Measurements from ENCODE around the gene MORN2. TPM values are rescaled to one million over a fixed set of nuclear protein-coding genes. Genes with fewer than 3 reads are reported as not detected.
"Not testable (repeated sequence)": the region's sequence is repeated elsewhere in the genome, so short reads cannot be mapped to it uniquely, and the experiment has no call there.

The MORN2 gene
- total RNA-seq (2014; rRNA removed; shearing (Covaris generic)) (17.3 and 38.5 TPM in 2 replicates), polyA plus RNA-seq (2016; fragmentation: Nextera tagmentation; extraction: Ambion mirVana) (54.9 and 57.6 TPM in 2 replicates)

- Histone ChIP-seq H3K27ac (peak within 1 kb of the TSS; percentile 74), H3K4me1 (ENCODE audit: insufficient read depth) (peaks cover 6% of the 10 kb centered on the region; the same call in 1 of the 2 replicates), H2AFZ (peak within 1 kb of the TSS; percentile 100), H3K79me2 (ENCODE audit: insufficient read depth) (peaks cover 56% of the 10 kb centered on the region), H3K36me3 (ENCODE audit: low read depth) (no peaks in the 10 kb centered on the region), H3K9ac (peak within 1 kb of the TSS; percentile 90), H3K4me3 (peak within 1 kb of the TSS; percentile 95), H3K9me2 (ENCODE audit: insufficient read depth) (no peaks in the 10 kb centered on the region), H3K9me3 (ENCODE audit: low read depth) (no peaks in the 10 kb centered on the region), H4K20me1 (ENCODE audit: insufficient read depth) (no peaks in the 10 kb centered on the region), H3K4me2 (ENCODE audit: unreplicated experiment) (peak within 1 kb of the TSS; percentile 94), H3F3A (ENCODE audit: insufficient read depth) (no peaks in the 10 kb centered on the region), H3K27me3 (replicated peaks; ENCODE audit: insufficient read depth) (no peaks in the 10 kb centered on the region)
- in situ Hi-C loops (cut with MboI), result no loop called here
- DNase-seq, result peak; percentile 92
- WGBS, 2 experiments (ENCODE audit: low coverage in 1 of 2, low lambda C conversion rate in 2 of 2, missing lambda C conversion rate in 2 of 2), result 1 to 2% methylated on average over 50 to 52 of the region's 52 CpGs
- TF ChIP-seq EZH2 (IDR thresholded peaks at IDR 0.05; ENCODE audit: insufficient read depth, poor library complexity, severe bottlenecking), result no peak
These were observed at the start of gene MORN2, which contains the start of gene DHX57 for GRCh38 chr2:38875576-38876367. Gene MORN2 (plus strand): TSS chr2:38875976. Gene DHX57 (minus strand): TSS chr2:38875934. CDS start chr2:38868405, 7,529 bp downstream.

- Histone ChIP-seq H3K9ac (peak overlapping the region; percentile 45), H3K36me3 (ENCODE audit: low read depth) (peaks cover 27% of the 10 kb centered on the region), H3K4me3 (peak overlapping the region; percentile 16), H3K4me2 (ENCODE audit: unreplicated experiment) (peak overlapping the region; percentile 71), H2AFZ (peak overlapping the region; percentile 63), H3K27ac (peak overlapping the region; percentile 63)
- H3K9me3 ChIP-seq (ENCODE audit: low read depth); H3K4me1 ChIP-seq (ENCODE audit: insufficient read depth); H3K79me2 ChIP-seq (ENCODE audit: insufficient read depth); H3F3A ChIP-seq (ENCODE audit: insufficient read depth); in situ Hi-C loops (cut with MboI); H3K27me3 ChIP-seq (replicated peaks; ENCODE audit: insufficient read depth); H4K20me1 ChIP-seq (ENCODE audit: insufficient read depth); H3K9me2 ChIP-seq (ENCODE audit: insufficient read depth): not testable (repeated sequence)
- peak; percentile 86 for DNase-seq
- WGBS, 2 experiments (ENCODE audit: low coverage in 1 of 2, low lambda C conversion rate in 2 of 2, missing lambda C conversion rate in 2 of 2), result 60 to 64% methylated on average over 10 of the region's 10 CpGs
These were observed 48.1 kb upstream of the MORN2 start for GRCh38 chr2:38827539-38828145.

- Histone ChIP-seq H3K27ac (0 out of 2 replicates have a peak overlapping the region, but pooled peaks have one; percentile 63), H3K79me2 (ENCODE audit: insufficient read depth) (no peaks in the 10 kb centered on the region), H3K4me1 (ENCODE audit: insufficient read depth) (peaks cover 10% of the 10 kb centered on the region; the same call in 1 of the 2 replicates), H2AFZ (no peak overlapping the region), H3K9me3 (ENCODE audit: low read depth) (no peaks in the 10 kb centered on the region), H3K36me3 (ENCODE audit: low read depth) (peaks cover 20% of the 10 kb centered on the region), H3K4me3 (no peak overlapping the region), H3K4me2 (ENCODE audit: unreplicated experiment) (no peak overlapping the region), H3K9ac (no peak overlapping the region), H3K27me3 (replicated peaks; ENCODE audit: insufficient read depth) (no peaks in the 10 kb centered on the region), H4K20me1 (ENCODE audit: insufficient read depth) (no peaks in the 10 kb centered on the region), H3F3A (ENCODE audit: insufficient read depth) (no peaks in the 10 kb centered on the region), H3K9me2 (ENCODE audit: insufficient read depth) (no peaks in the 10 kb centered on the region)
- no peak for TF ChIP-seq EZH2phosphoT487 (IDR thresholded peaks at IDR 0.05; ENCODE audit: insufficient read depth, low read depth)
- in situ Hi-C loops (cut with MboI), result no loop called here
- no peak for DNase-seq
- 72 to 75% methylated on average over 4 of the region's 4 CpGs for WGBS, 2 experiments (ENCODE audit: low coverage in 1 of 2, low lambda C conversion rate in 2 of 2, missing lambda C conversion rate in 2 of 2)
These were observed 47.3 kb upstream of the MORN2 start for GRCh38 chr2:38828460-38828859.

- Histone ChIP-seq H3K9me3 (ENCODE audit: low read depth) (no peaks in the 10 kb centered on the region), H3K4me1 (ENCODE audit: insufficient read depth) (peaks cover 10% of the 10 kb centered on the region; the same call in 1 of the 2 replicates), H3K27ac (no peak overlapping the region), H3K79me2 (ENCODE audit: insufficient read depth) (no peaks in the 10 kb centered on the region), H3K36me3 (ENCODE audit: low read depth) (peaks cover 9% of the 10 kb centered on the region), H3K9me2 (ENCODE audit: insufficient read depth) (no peaks in the 10 kb centered on the region), H3K27me3 (replicated peaks; ENCODE audit: insufficient read depth) (no peaks in the 10 kb centered on the region), H3K4me3 (no peak overlapping the region), H3F3A (ENCODE audit: insufficient read depth) (no peaks in the 10 kb centered on the region), H3K4me2 (ENCODE audit: unreplicated experiment) (no peak overlapping the region), H4K20me1 (ENCODE audit: insufficient read depth) (no peaks in the 10 kb centered on the region), H3K9ac (no peak overlapping the region), H2AFZ (no peak overlapping the region)
- no peak for TF ChIP-seq EZH2phosphoT487 (IDR thresholded peaks at IDR 0.05; ENCODE audit: insufficient read depth, low read depth)
- TF ChIP-seq EZH2 (IDR thresholded peaks at IDR 0.05; ENCODE audit: insufficient read depth, poor library complexity, severe bottlenecking), result no peak
- 96 to 100% methylated on average over 1 of the region's 1 CpG for WGBS, 2 experiments (ENCODE audit: low coverage in 1 of 2, low lambda C conversion rate in 2 of 2, missing lambda C conversion rate in 2 of 2)
- in situ Hi-C loops (cut with MboI), result no loop called here
- no peak for DNase-seq
These were observed 45.8 kb upstream of the MORN2 start for GRCh38 chr2:38829971-38830370.

Data from GM23248 (cell line).